ENCODE data around the gene GSTO2.

The GSTO2 gene

DNA sequence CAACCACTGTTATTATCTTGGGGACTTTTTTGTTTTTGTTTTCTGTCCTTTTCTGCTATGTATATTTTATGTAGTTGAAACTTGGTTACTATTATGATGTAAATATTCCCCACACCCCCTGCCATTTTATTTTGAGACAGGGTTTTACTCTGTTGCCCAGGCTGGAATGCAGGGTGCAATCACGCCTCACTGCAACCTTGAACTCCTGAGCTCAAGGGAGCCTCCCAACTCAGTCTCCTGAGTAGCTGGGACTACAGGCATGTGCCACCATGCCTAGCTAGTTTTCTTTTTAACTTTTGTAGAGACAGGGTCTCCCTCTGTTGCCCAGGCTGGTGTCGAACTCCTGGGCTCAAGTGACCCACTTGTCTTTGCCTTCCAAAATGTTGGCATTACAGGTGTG is 18.0 kb downstream of the GSTO2 start:
- peak overlapping the region; percentile 74 for H3K27ac ChIP-seq
- TF ChIP-seq, protein P1, sequence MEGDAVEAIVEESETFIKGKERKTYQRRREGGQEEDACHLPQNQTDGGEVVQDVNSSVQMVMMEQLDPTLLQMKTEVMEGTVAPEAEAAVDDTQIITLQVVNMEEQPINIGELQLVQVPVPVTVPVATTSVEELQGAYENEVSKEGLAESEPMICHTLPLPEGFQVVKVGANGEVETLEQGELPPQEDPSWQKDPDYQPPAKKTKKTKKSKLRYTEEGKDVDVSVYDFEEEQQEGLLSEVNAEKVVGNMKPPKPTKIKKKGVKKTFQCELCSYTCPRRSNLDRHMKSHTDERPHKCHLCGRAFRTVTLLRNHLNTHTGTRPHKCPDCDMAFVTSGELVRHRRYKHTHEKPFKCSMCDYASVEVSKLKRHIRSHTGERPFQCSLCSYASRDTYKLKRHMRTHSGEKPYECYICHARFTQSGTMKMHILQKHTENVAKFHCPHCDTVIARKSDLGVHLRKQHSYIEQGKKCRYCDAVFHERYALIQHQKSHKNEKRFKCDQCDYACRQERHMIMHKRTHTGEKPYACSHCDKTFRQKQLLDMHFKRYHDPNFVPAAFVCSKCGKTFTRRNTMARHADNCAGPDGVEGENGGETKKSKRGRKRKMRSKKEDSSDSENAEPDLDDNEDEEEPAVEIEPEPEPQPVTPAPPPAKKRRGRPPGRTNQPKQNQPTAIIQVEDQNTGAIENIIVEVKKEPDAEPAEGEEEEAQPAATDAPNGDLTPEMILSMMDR (conservative IDR thresholded peaks at IDR 0.05) = no peak

DNA sequence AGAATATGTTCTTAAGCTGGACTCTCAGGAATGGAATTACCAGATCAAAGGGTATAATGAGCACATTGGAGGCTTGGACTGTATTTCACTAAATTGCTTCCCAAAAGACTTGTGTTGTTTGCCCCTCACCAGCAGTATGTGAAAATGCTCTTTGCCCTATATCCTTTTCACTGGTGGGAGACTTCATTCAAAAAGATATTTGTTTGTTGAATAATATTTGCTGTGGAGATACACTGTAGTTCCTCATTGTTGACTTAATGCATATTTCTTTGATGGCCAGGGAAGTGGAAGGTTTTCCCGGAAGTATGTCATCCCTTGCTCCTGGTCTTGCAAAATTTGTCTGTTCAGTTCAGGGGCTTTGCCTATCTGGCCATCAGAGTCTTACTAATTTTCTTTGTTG is 19.4 kb downstream of the GSTO2 start:
- peak overlapping the region; percentile 74 for H3K27ac ChIP-seq
- TF ChIP-seq, protein P1 (conservative IDR thresholded peaks at IDR 0.05) = no peak

DNA sequence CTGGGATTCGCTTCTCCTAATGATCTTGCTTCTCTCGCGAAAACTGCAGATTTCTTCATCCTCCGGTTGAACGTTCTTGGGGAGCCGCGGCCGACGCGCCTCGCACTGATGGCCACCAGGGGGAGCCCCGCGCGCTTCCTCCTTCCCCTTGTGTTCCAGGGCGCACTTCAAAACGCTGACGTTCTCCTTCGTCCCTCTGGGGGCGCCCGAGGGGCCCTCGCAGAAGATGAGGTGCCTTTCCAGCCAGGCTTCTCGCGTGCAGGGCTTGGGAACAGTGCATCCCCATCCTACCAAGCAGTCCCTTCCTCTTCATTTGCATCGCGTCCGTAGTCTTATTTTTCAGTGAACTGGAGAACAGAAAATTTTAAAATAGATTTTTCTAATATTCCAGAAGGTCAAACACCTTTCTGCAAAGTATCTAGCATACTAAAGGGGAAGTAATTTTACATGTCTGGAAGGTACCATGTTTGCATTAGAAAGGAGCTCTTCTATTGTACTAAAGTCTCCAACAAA is 22.5 kb downstream of the GSTO2 start:
- no peak overlapping the region for H3K27ac ChIP-seq
- TF ChIP-seq, protein P1 (conservative IDR thresholded peaks at IDR 0.05) = peak; percentile 99

DNA sequence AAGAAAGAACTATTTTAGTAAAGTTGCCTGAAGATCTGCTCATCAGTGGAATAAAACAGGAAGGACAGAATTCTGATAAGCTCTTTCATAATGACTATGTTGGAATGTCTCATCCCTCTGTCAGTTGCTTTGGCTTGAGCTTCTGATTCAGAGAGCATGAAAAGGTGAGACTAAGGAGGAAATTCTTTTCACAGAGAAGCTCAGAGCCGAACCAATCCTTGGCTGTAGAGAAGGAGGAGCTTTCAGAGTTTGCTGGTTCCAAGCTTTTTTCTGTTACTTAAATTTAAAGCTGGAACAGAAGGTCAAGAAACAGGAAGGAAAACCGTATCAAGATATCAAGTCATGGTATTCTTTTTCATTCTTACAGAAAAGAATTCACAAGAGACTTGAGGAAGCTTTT is 24.0 kb downstream of the GSTO2 start:
- TF ChIP-seq, protein P1 (conservative IDR thresholded peaks at IDR 0.05) = no peak
- H3K27ac ChIP-seq = no peak overlapping the region

DNA sequence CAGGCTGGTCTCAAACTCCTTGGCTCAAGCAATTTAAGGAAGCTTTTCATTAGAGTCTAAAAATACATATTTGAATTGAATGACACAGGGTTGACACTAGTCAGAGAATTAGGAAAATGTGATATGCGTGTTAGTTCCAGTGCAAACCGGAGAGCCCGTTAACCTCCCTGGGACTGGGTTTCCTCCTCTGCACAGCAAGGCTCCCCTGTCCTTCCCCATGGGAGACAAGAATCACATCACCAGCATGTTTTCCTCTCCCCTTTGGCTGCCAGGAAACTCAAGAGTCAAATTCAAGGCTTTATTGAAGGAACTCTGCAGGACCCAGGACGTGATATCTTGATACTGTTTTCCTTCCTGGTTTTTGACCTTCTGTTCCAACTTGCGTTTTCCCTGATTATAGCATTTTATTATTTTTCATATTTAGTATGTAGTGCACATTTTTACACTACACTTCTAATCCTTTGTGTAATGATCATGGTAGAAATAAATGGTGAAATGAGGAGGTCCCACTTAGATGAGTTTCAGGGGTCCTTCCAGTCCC is 24.9 kb downstream of the GSTO2 start:
- no peak overlapping the region for H3K27ac ChIP-seq
- TF ChIP-seq, protein P1 (conservative IDR thresholded peaks at IDR 0.05) = no peak

DNA sequence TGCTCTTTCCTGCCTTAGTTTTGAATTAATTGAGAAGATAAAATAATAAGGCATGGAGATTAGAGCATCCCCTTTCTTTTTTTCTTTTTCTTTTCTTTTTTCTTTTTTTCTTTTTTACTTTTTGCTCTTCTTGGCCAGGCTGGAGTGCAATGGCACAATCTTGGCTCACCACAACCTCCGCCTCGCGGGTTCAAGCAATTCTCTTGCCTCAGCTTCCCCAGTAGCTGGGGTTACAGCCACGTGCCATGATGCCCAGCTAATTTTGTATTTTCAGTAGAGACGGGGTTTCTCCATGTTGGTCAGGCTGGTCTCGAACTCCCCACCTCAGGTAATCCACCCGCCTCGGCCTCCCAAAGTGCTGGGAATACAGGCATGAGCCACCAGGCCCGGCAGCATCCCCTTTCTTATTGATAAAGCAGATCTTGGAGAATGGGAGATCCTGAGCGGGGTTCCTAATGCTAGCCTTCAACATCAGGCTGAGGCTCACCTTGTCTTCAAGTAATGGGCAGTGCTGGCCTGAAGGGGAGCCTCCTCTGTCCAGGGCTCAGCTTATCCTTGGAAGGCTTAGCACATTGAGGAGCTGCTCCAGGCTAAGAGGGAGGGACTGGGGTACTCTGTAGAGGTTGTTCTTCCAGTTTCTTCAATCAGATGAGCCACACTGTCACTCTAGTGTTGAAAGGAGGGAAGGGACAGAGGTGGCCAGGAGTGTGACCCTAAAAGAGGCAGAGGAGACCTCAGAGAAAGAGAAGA is 27.9 kb downstream of the GSTO2 start:
- peak overlapping the region; percentile 23 for H3K27ac ChIP-seq
- TF ChIP-seq, protein P1 (conservative IDR thresholded peaks at IDR 0.05) = no peak

DNA sequence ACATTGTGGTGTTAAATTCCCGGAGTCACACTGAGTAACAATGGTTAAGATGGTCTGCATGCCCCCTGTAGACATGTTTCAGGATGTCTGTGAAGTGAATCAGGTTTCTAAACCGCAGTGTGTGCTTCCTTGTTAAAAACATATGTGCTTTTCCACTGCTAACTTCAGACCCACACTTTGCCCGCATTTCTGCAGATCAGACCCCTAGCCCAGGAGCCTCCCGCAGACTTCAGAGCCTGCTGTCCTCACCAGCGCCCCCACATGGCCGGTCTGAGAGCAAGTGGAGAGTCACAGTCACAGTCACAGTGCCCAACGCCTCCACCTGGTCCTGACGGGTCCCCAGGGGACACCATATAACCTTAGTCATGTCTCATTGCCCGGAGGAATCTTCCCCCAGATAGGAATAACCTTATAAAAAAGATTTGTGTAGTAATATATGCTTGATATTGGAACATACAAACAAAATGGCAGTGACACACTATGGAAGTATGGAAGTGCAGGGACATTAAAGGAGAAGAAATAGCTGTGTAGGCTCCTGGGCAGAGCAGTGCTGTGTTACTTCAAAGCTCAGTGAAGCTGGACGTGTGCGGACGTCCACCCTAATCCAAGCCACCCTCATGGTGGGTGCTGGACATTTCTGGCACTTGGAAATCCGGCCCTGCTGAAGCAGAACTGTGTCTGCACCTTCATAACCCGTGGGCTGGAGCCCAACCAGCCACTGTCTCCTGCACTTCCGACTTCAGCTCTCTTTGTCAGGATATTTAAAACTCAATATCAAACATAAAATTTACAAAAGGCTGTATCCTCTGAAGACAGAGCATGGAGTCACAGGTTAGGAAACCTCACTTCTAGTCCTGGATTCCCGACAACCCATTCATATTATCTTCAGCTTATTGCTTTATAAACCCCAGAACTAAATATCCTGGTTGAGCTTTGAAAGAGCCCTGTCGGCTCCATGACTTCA is 29.0 kb downstream of the GSTO2 start:
- H3K27ac ChIP-seq = peak overlapping the region; percentile 80

More for the DNA sequence above, 29.0 kb downstream of the GSTO2 start:
- TF ChIP-seq, protein P1 (conservative IDR thresholded peaks at IDR 0.05) = peak; percentile 31

All from VCaP (cell line).